ENCODE measurements around the gene METTL13.

The METTL13 gene

DNA sequence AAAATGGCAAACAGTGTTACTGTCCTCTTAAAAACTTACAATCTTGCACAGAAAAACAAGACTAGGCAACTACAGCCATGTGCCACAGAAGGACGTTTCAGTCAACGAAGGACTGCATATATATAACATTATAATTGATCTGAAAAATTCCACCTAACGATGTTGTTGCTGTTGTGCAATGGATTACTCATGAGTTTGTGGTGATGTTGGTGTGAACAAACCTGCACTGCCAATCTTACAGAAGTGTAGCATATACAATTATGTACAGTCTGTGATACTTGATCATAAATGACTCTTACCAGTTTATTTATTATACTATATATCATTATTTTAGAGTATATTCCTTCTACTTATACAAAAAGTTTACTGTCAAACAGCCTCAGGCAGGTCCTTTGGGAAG is 32.8 kb upstream of the METTL13 start:
- TF ChIP-seq, protein P1, sequence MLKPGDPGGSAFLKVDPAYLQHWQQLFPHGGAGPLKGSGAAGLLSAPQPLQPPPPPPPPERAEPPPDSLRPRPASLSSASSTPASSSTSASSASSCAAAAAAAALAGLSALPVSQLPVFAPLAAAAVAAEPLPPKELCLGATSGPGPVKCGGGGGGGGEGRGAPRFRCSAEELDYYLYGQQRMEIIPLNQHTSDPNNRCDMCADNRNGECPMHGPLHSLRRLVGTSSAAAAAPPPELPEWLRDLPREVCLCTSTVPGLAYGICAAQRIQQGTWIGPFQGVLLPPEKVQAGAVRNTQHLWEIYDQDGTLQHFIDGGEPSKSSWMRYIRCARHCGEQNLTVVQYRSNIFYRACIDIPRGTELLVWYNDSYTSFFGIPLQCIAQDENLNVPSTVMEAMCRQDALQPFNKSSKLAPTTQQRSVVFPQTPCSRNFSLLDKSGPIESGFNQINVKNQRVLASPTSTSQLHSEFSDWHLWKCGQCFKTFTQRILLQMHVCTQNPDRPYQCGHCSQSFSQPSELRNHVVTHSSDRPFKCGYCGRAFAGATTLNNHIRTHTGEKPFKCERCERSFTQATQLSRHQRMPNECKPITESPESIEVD (tag by site-specific recombination; IDR thresholded peaks at IDR 0.05) = no peak
- TF ChIP-seq GLI4 (tag by site-specific recombination; IDR thresholded peaks at IDR 0.05) (no peak), ZNF391 (tag by site-specific recombination; IDR thresholded peaks at IDR 0.05; ENCODE audit: borderline replicate concordance, low read depth) (no peak), ZFHX2 (tag by site-specific recombination; conservative IDR thresholded peaks at IDR 0.05) (no peak), BCL11B (tag by site-specific recombination; IDR thresholded peaks at IDR 0.05; ENCODE audit: low read depth) (no peak), ZNF837 (tag by site-specific recombination; IDR thresholded peaks at IDR 0.05) (no peak), ZNF610 (tag by site-specific recombination; IDR thresholded peaks at IDR 0.05; ENCODE audit: borderline replicate concordance) (no peak), ZNF404 (tag by site-specific recombination; IDR thresholded peaks at IDR 0.05) (no peak), ZNF112 (tag by site-specific recombination; IDR thresholded peaks at IDR 0.05) (no peak), ZNF184 (tag by site-specific recombination; IDR thresholded peaks at IDR 0.05) (no peak), ZBTB1 (tag by site-specific recombination; IDR thresholded peaks at IDR 0.05) (no peak), WT1 (tag by site-specific recombination; IDR thresholded peaks at IDR 0.05) (no peak), ZNF16 (tag by site-specific recombination; IDR thresholded peaks at IDR 0.05; ENCODE audit: low read depth) (no peak)
- TF ChIP-seq, protein P2, sequence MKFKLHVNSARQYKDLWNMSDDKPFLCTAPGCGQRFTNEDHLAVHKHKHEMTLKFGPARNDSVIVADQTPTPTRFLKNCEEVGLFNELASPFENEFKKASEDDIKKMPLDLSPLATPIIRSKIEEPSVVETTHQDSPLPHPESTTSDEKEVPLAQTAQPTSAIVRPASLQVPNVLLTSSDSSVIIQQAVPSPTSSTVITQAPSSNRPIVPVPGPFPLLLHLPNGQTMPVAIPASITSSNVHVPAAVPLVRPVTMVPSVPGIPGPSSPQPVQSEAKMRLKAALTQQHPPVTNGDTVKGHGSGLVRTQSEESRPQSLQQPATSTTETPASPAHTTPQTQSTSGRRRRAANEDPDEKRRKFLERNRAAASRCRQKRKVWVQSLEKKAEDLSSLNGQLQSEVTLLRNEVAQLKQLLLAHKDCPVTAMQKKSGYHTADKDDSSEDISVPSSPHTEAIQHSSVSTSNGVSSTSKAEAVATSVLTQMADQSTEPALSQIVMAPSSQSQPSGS (tag by site-specific recombination; IDR thresholded peaks at IDR 0.05; ENCODE audit: low read depth) = no peak
- TF ChIP-seq, protein P3, sequence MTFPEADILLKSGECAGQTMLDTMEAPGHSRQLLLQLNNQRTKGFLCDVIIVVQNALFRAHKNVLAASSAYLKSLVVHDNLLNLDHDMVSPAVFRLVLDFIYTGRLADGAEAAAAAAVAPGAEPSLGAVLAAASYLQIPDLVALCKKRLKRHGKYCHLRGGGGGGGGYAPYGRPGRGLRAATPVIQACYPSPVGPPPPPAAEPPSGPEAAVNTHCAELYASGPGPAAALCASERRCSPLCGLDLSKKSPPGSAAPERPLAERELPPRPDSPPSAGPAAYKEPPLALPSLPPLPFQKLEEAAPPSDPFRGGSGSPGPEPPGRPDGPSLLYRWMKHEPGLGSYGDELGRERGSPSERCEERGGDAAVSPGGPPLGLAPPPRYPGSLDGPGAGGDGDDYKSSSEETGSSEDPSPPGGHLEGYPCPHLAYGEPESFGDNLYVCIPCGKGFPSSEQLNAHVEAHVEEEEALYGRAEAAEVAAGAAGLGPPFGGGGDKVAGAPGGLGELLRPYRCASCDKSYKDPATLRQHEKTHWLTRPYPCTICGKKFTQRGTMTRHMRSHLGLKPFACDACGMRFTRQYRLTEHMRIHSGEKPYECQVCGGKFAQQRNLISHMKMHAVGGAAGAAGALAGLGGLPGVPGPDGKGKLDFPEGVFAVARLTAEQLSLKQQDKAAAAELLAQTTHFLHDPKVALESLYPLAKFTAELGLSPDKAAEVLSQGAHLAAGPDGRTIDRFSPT (tag by site-specific recombination; IDR thresholded peaks at IDR 0.05) = no peak
- ChIA-PET POLR2A (no interaction called here), CTCF (no interaction called here)
- H3K4me3 ChIP-seq (ENCODE audit: low read depth, low read length) = no peak overlapping the region
- H3K4me1 ChIP-seq (ENCODE audit: control insufficient read depth, insufficient read depth, low read length) = no peaks in the 10 kb centered on the region
- H3K36me3 ChIP-seq (ENCODE audit: control insufficient read depth in 2 of 2, insufficient read depth in 1 of 2, low read length in 2 of 2) = no peaks in the 10 kb centered on the region
- no peak overlapping the region for H3K27ac ChIP-seq (ENCODE audit: extremely low read depth, low read depth, low read length)
- H3K9me3 ChIP-seq (ENCODE audit: control insufficient read depth, insufficient read depth, low read depth, low read length) = no peaks in the 10 kb centered on the region

DNA sequence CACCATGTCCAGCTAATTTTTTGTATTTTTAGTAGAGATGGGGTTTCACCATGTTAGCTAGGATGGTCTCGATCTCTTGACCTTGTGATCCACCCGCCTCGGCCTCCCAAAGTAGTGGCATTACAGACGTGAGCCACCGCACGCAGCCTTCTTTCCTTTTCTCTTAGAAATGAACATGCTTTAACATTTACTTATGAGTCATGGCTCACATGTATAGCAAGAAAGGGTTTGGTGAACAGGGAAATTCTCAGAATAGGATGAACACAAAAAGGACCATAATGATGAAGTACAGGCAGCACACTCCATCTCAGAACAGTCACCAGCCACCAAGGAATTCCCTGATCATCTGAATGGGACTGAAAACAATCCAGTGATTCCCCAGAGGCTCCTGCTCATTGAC is 30.2 kb upstream of the METTL13 start:
- H3K27ac ChIP-seq (ENCODE audit: extremely low read depth, low read depth, low read length) = no peak overlapping the region
- no peak overlapping the region for H3K4me3 ChIP-seq (ENCODE audit: low read depth, low read length)
- H3K9me3 ChIP-seq (ENCODE audit: control insufficient read depth, insufficient read depth, low read depth, low read length) = no peaks in the 10 kb centered on the region
- CTCF ChIA-PET = interaction anchor here (0.6 to 0.8 kb wide), 2 partner anchors 23 to 29 kb away, joined by 3 to 4 read pairs; no protein-coding TSS in a partner anchor
- TF ChIP-seq ZNF529 (tag by site-specific recombination; IDR thresholded peaks at IDR 0.05; ENCODE audit: insufficient replicate concordance) (no peak), ZNF426 (tag by site-specific recombination; IDR thresholded peaks at IDR 0.05) (no peak), FEZF1 (tag by site-specific recombination; IDR thresholded peaks at IDR 0.05) (no peak), ZNF621 (tag by site-specific recombination; IDR thresholded peaks at IDR 0.05) (no peak), ZNF302 (tag by site-specific recombination; IDR thresholded peaks at IDR 0.05; ENCODE audit: low read depth) (no peak), BCL11B (tag by site-specific recombination; IDR thresholded peaks at IDR 0.05; ENCODE audit: low read depth) (no peak), OVOL3 (tag by site-specific recombination; IDR thresholded peaks at IDR 0.05) (no peak)
- TF ChIP-seq, protein P4, sequence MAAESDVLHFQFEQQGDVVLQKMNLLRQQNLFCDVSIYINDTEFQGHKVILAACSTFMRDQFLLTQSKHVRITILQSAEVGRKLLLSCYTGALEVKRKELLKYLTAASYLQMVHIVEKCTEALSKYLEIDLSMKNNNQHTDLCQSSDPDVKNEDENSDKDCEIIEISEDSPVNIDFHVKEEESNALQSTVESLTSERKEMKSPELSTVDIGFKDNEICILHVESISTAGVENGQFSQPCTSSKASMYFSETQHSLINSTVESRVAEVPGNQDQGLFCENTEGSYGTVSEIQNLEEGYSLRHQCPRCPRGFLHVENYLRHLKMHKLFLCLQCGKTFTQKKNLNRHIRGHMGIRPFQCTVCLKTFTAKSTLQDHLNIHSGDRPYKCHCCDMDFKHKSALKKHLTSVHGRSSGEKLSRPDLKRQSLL (tag by site-specific recombination; IDR thresholded peaks at IDR 0.05) = no peak
- TF ChIP-seq, protein P5, sequence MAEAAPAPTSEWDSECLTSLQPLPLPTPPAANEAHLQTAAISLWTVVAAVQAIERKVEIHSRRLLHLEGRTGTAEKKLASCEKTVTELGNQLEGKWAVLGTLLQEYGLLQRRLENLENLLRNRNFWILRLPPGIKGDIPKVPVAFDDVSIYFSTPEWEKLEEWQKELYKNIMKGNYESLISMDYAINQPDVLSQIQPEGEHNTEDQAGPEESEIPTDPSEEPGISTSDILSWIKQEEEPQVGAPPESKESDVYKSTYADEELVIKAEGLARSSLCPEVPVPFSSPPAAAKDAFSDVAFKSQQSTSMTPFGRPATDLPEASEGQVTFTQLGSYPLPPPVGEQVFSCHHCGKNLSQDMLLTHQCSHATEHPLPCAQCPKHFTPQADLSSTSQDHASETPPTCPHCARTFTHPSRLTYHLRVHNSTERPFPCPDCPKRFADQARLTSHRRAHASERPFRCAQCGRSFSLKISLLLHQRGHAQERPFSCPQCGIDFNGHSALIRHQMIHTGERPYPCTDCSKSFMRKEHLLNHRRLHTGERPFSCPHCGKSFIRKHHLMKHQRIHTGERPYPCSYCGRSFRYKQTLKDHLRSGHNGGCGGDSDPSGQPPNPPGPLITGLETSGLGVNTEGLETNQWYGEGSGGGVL (tag by site-specific recombination; IDR thresholded peaks at IDR 0.05) = no peak
- no peaks in the 10 kb centered on the region for H3K36me3 ChIP-seq (ENCODE audit: control insufficient read depth in 2 of 2, insufficient read depth in 1 of 2, low read length in 2 of 2)
- POLR2A ChIA-PET = interaction anchor here (0.6 kb wide), 1 partner anchor 50 kb away, joined by 3 read pairs; no protein-coding TSS in a partner anchor
- no peaks in the 10 kb centered on the region for H3K4me1 ChIP-seq (ENCODE audit: control insufficient read depth, insufficient read depth, low read length)

All from HEK293 (cell line).